ENCODE results near the gene CALCOCO1.

- TF ChIP-seq POLR2A (IDR thresholded peaks at IDR 0.05; ENCODE audit: low read length) = no peak
- no peak for TF ChIP-seq GATA1 (IDR thresholded peaks at IDR 0.05; ENCODE audit: low read depth, low read length)
Measured at GRCh38 chr12:53686436-53686835, 40.8 kb downstream of the CALCOCO1 start.
